Measurements from ENCODE around the gene TLE3. TPM values are rescaled to one million over a fixed set of nuclear protein-coding genes. Genes with fewer than 3 reads are reported as not detected.

Gene TLE3
- polyA plus RNA-seq, 1 donor (not counting 4 experiments of a cell fraction or from before 2014, with no cell fraction given) = 8.3 TPM

DNA sequence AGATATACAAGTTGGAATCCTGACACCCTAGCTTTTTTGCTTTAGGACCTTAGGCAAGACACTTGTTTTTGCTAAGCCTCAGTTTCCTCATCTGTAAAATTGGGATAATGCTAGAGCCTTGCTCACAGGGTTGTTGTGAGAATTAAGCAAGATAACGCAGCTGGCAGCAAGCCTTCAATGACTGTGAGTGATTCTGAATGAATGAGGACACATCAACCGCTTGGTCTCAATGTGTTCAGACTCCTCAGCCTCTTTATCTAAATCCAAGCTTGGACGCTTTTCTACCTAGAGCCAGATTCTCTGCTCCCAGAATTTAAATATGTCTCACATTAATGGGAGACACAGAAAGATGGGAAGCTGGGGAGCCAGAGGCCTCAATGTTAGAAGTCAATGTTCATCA, 11.8 kb upstream of the TLE3 start:
- Histone ChIP-seq H4K20me1 (ENCODE audit: control insufficient read depth, extremely low read depth, insufficient read depth, low read length) (no peaks in the 10 kb centered on the region), H3K4me1 (ENCODE audit: control insufficient read depth, extremely low read depth, insufficient read depth, low read length) (no peaks in the 10 kb centered on the region), H3K9ac (ENCODE audit: control insufficient read depth, extremely low read depth, insufficient read depth, low read length) (no peak overlapping the region), H3K27me3 (ENCODE audit: control insufficient read depth, extremely low read depth, insufficient read depth, low read length) (peaks cover 43% of the 10 kb centered on the region), H2AFZ (ENCODE audit: control insufficient read depth, low read length) (no peak overlapping the region), H3K27ac (ENCODE audit: control insufficient read depth, insufficient read depth, low read length) (no peak overlapping the region), H3K36me3 (ENCODE audit: control insufficient read depth in 2 of 2, extremely low read depth in 1 of 2, insufficient read depth in 2 of 2, low read length in 2 of 2) (no peaks in the 10 kb centered on the region), H3K4me2 (ENCODE audit: control insufficient read depth, extremely low read depth, insufficient read depth, low read depth, low read length) (no peak overlapping the region), H3K79me2 (ENCODE audit: control insufficient read depth, insufficient read depth, low read length) (no peaks in the 10 kb centered on the region), H3K9me1 (ENCODE audit: control insufficient read depth, extremely low read depth, insufficient read depth, low read length) (no peaks in the 10 kb centered on the region), H3K9me3 (ENCODE audit: control insufficient read depth, low read depth, low read length) (no peaks in the 10 kb centered on the region), H3K4me3 (ENCODE audit: control insufficient read depth in 2 of 3, extremely low read depth in 1 of 3, insufficient read depth in 2 of 3, low read depth in 1 of 3, low read length in 3 of 3) (no peak overlapping the region)
- DNase-seq (ENCODE audit: low read depth, low spot score) (no peak), FAIRE-seq (no peak)
- dilution Hi-C loops (cut with MboI; ENCODE audit: extremely low pct_ligation_motif_present, low sequenced_read_pairs) = no loop called here
- TF ChIP-seq EZH2 (IDR thresholded peaks at IDR 0.05; ENCODE audit: low read length) (no peak), CTCF (optimal IDR thresholded peaks at IDR 0.05 in 1 of 3, IDR thresholded peaks at IDR 0.05 in 1 of 3, conservative IDR thresholded peaks at IDR 0.05 in 1 of 3; ENCODE audit: extremely low read depth in 1 of 3, insufficient read depth in 2 of 3, low read length in 3 of 3) (no peak)

- H3K4me3 ChIP-seq (ENCODE audit: control insufficient read depth in 2 of 3, extremely low read depth in 1 of 3, insufficient read depth in 2 of 3, low read depth in 1 of 3, low read length in 3 of 3) = no peak overlapping the region
- no peak for FAIRE-seq
- H4K20me1 ChIP-seq (ENCODE audit: control insufficient read depth, extremely low read depth, insufficient read depth, low read length) = no peaks in the 10 kb centered on the region
- TF ChIP-seq CTCF (optimal IDR thresholded peaks at IDR 0.05 in 1 of 3, IDR thresholded peaks at IDR 0.05 in 1 of 3, conservative IDR thresholded peaks at IDR 0.05 in 1 of 3; ENCODE audit: extremely low read depth in 1 of 3, insufficient read depth in 2 of 3, low read length in 3 of 3) (peak in 1 of 3 experiments; percentile 9), EZH2 (IDR thresholded peaks at IDR 0.05; ENCODE audit: low read length) (no peak)
- H3K4me1 ChIP-seq (ENCODE audit: control insufficient read depth, extremely low read depth, insufficient read depth, low read length) = peaks cover 11% of the 10 kb centered on the region
- H3K36me3 ChIP-seq (ENCODE audit: control insufficient read depth in 2 of 2, extremely low read depth in 1 of 2, insufficient read depth in 2 of 2, low read length in 2 of 2) = no peaks in the 10 kb centered on the region
- no peaks in the 10 kb centered on the region for H3K9me3 ChIP-seq (ENCODE audit: control insufficient read depth, low read depth, low read length)
- dilution Hi-C loops (cut with MboI; ENCODE audit: extremely low pct_ligation_motif_present, low sequenced_read_pairs) = no loop called here
- DNase-seq (ENCODE audit: low read depth, low spot score) = no peak
- H3K27ac ChIP-seq (ENCODE audit: control insufficient read depth, insufficient read depth, low read length) = no peak overlapping the region
- H3K9me1 ChIP-seq (ENCODE audit: control insufficient read depth, extremely low read depth, insufficient read depth, low read length) = no peaks in the 10 kb centered on the region
- peaks cover 51% of the 10 kb centered on the region for H3K27me3 ChIP-seq (ENCODE audit: control insufficient read depth, extremely low read depth, insufficient read depth, low read length)
- H2AFZ ChIP-seq (ENCODE audit: control insufficient read depth, low read length) = no peak overlapping the region
- no peak overlapping the region for H3K4me2 ChIP-seq (ENCODE audit: control insufficient read depth, extremely low read depth, insufficient read depth, low read depth, low read length)
- no peaks in the 10 kb centered on the region for H3K79me2 ChIP-seq (ENCODE audit: control insufficient read depth, insufficient read depth, low read length)
- no peak overlapping the region for H3K9ac ChIP-seq (ENCODE audit: control insufficient read depth, extremely low read depth, insufficient read depth, low read length)
These were observed 6.3 kb upstream of the TLE3 start for GRCh38 chr15:70103880-70104626.
